Ishikawa (cell line): ENCODE measurements around the gene HSPA5.
A peak's percentile ranks its signal among the peaks of the same experiment; 100 is the strongest.

Experiments used
- CEBPB ChIP-seq: IDR thresholded peaks from 2 replicates; pipeline ENCODE4 v1.6.1; 2012
- CREB1 ChIP-seq: IDR thresholded peaks from 2 replicates; pipeline ENCODE4 v1.6.1; 2012; ENCODE audit warnings: low read depth
- EGR1 ChIP-seq: IDR thresholded peaks from 2 replicates; pipeline ENCODE4 v1.6.1; 2012
- EP300 ChIP-seq: IDR thresholded peaks from 2 replicates; pipeline ENCODE4 v1.6.1; 2012; ENCODE audit warnings: borderline replicate concordance
- FOXM1 ChIP-seq: IDR thresholded peaks from 2 replicates; pipeline ENCODE4 v1.6.1; 2012; ENCODE audit warnings: low read depth, borderline replicate concordance
- MAX ChIP-seq: IDR thresholded peaks from 2 replicates; pipeline ENCODE4 v1.6.1; 2012
- NFIC ChIP-seq: IDR thresholded peaks from 2 replicates; pipeline ENCODE4 v1.6.1; 2012
- RAD21 ChIP-seq: IDR thresholded peaks from 2 replicates; pipeline ENCODE4 v1.6.1; 2012; ENCODE audit warnings: low read depth
- REST ChIP-seq: IDR thresholded peaks from 2 replicates; pipeline ENCODE4 v1.6.1; 2012; ENCODE audit warnings: low read depth, mild to moderate bottlenecking
- TAF1 ChIP-seq: IDR thresholded peaks from 2 replicates; pipeline ENCODE4 v1.6.1; 2012; ENCODE audit warnings: low read depth, mild to moderate bottlenecking
- TCF12 ChIP-seq: IDR thresholded peaks from 2 replicates; pipeline ENCODE4 v1.6.1; 2012; ENCODE audit warnings: low read depth
- TEAD4 ChIP-seq: IDR thresholded peaks from 2 replicates; pipeline ENCODE4 v1.6.1; 2012
- USF1 ChIP-seq: IDR thresholded peaks from 2 replicates; pipeline ENCODE4 v1.6.1; 2012
- YY1 ChIP-seq: IDR thresholded peaks from 2 replicates; pipeline ENCODE4 v1.6.1; 2012; ENCODE audit warnings: low read depth
- ZBTB7A ChIP-seq: IDR thresholded peaks from 2 replicates; pipeline ENCODE4 v1.6.1; 2012; ENCODE audit warnings: low read depth

HSPA5 gene

GRCh38 chr9:125258160-125258785 is 17.1 kb upstream of the HSPA5 start:
- TF ChIP-seq MAX (no peak), FOXM1 (no peak)

GRCh38 chr9:125255781-125256391 is 14.7 kb upstream of the HSPA5 start:
- TF ChIP-seq RAD21 (peak; percentile 75), EP300 (no peak)

- TF ChIP-seq CREB1 (no peak), TEAD4 (no peak), TCF12 (no peak), REST (no peak), EGR1 (no peak), ZBTB7A (no peak), FOXM1 (no peak), EP300 (no peak), TAF1 (no peak), MAX (no peak), YY1 (no peak), CEBPB (no peak), NFIC (no peak), USF1 (no peak), RAD21 (no peak)
These were observed 13.1 kb upstream of the HSPA5 start for GRCh38 chr9:125254231-125254630.

- TF ChIP-seq FOXM1 (no peak), REST (no peak)
These were observed 5.1 kb upstream of the HSPA5 start for GRCh38 chr9:125246261-125246667.

- no peak for TF ChIP-seq EGR1
- TF ChIP-seq TAF1, result no peak
- TF ChIP-seq USF1, result no peak
- no peak for TF ChIP-seq TEAD4
- TF ChIP-seq CREB1, result no peak
- TF ChIP-seq REST, result no peak
- no peak for TF ChIP-seq ZBTB7A
- TF ChIP-seq TCF12, result no peak
- TF ChIP-seq YY1, result no peak
- TF ChIP-seq CEBPB, result no peak
- TF ChIP-seq EP300, result no peak
- TF ChIP-seq RAD21, result no peak
- TF ChIP-seq FOXM1, result no peak
- TF ChIP-seq MAX, result no peak
- no peak for TF ChIP-seq NFIC
These were observed 2.7 kb upstream of the HSPA5 start for GRCh38 chr9:125243792-125244260.
